HG03064 (cell line): ENCODE data around the gene CNTN4.
A peak's percentile ranks its signal among the peaks of the same experiment; 100 is the strongest.
"Not testable (repeated sequence)": the region's sequence is repeated elsewhere in the genome, so short reads cannot be mapped to it uniquely, and the experiment has no call there.

Experiments used
- ATAC-seq: cut with Tn5 transposase; IDR thresholded peaks from one replicate; pipeline ENCODE4 v1.9.1; 2021; ENCODE audit warnings: low read depth; ENCODE audit not compliant: unreplicated experiment

CNTN4 gene

GRCh38 chr3:2992534-2992933 lies 893.9 kb downstream of the CNTN4 start:
- ATAC-seq = no peak

- not testable (repeated sequence) for ATAC-seq
Measured at GRCh38 chr3:2993130-2993529, 894.5 kb downstream of the CNTN4 start.

- no peak for ATAC-seq
Measured at GRCh38 chr3:2993736-2994135, 895.1 kb downstream of the CNTN4 start.

GRCh38 chr3:2995195-2995594 lies 896.5 kb downstream of the CNTN4 start:
- ATAC-seq = no peak

- no peak for ATAC-seq
Measured at GRCh38 chr3:3005146-3005744, 906.6 kb downstream of the CNTN4 start.

- no peak for ATAC-seq
Measured at GRCh38 chr3:3013317-3014052, 914.8 kb downstream of the CNTN4 start.

GRCh38 chr3:3015185-3016089 lies 916.8 kb downstream of the CNTN4 start:
- peak; percentile 62 for ATAC-seq

- no peak for ATAC-seq
Measured at GRCh38 chr3:3016226-3016625, 917.6 kb downstream of the CNTN4 start.

- no peak for ATAC-seq
Measured at GRCh38 chr3:3020209-3020608, 921.5 kb downstream of the CNTN4 start.

- no peak for ATAC-seq
Measured at GRCh38 chr3:3023111-3023745, 924.6 kb downstream of the CNTN4 start.

GRCh38 chr3:3027976-3028567 lies 929.4 kb downstream of the CNTN4 start:
- ATAC-seq = peak; percentile 89

- ATAC-seq = no peak
Measured at GRCh38 chr3:3031326-3031725, 932.7 kb downstream of the CNTN4 start.

GRCh38 chr3:3037156-3037555 lies 938.5 kb downstream of the CNTN4 start:
- ATAC-seq = no peak

GRCh38 chr3:3038201-3038991 lies 939.7 kb downstream of the CNTN4 start:
- ATAC-seq = no peak

GRCh38 chr3:3053974-3054373 lies 955.3 kb downstream of the CNTN4 start:
- no peak for ATAC-seq

- ATAC-seq = no peak
Measured at GRCh38 chr3:3059645-3060044, 961.0 kb downstream of the CNTN4 start.

- ATAC-seq = no peak
Measured at GRCh38 chr3:3064297-3064696, 965.6 kb downstream of the CNTN4 start.

- no peak for ATAC-seq
Measured at GRCh38 chr3:3065876-3066275, 967.2 kb downstream of the CNTN4 start.

- no peak for ATAC-seq
Measured at GRCh38 chr3:3066378-3066777, 967.7 kb downstream of the CNTN4 start.

- no peak for ATAC-seq
Measured at GRCh38 chr3:3066910-3067309, 968.2 kb downstream of the CNTN4 start.
